OCI-LY1 (cell line): ENCODE measurements around the gene ACACA.

ENCODE experiments used
- CTCF ChIP-seq: fragments of 200-600 bp; sonication (generic), shearing (Covaris generic); IDR thresholded peaks from 2 replicates; pipeline ENCODE4 v1.5.1; 2017; ENCODE audit warnings: mild to moderate bottlenecking, antibody characterized with exemption, low read length, moderate library complexity, mixed read lengths
- EZH2 ChIP-seq: fragments of 200-600 bp; sonication (generic), shearing (Covaris generic); IDR thresholded peaks from 2 replicates; pipeline ENCODE4 v1.8.0; 2017; ENCODE audit warnings: borderline replicate concordance, mixed run types, mild to moderate bottlenecking, antibody characterized with exemption, low read length, moderate library complexity, mixed read lengths

- TF ChIP-seq EZH2: no peak
- TF ChIP-seq CTCF: no peak
Observed at GRCh38 chr17:37134050-37134449, 272.6 kb downstream of the ACACA start.
